Measurements from ENCODE around the gene RAVER2. TPM values are rescaled to one million over a fixed set of nuclear protein-coding genes. Genes with fewer than 3 reads are reported as not detected.
"Not testable (repeated sequence)": the region's sequence is repeated elsewhere in the genome, so short reads cannot be mapped to it uniquely, and the experiment has no call there.

Gene RAVER2
- total RNA-seq, 1 experiment from 2014 or later = 18.0 TPM

DNA sequence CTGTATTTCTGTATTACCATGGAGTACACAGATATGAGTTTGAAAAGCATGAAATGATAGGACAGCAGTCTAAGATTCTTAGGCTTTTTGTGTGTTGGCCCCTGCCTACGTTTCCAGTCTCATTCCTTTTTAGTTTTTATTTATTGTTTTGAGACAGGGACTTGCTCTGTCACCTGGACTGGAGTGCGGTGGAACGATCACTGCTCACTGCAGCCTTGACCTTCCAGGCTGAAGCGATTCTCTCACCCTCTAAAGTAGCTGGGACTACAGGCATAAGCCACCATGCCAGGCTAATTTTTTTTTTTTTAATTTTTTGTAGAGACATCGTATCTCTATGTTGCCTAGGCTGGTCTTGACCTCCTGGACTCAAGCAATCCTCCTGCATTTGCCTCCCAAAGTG, 3.8 kb downstream of the RAVER2 start:
- DNase-seq (ENCODE audit: low spot score) = no peak

DNA sequence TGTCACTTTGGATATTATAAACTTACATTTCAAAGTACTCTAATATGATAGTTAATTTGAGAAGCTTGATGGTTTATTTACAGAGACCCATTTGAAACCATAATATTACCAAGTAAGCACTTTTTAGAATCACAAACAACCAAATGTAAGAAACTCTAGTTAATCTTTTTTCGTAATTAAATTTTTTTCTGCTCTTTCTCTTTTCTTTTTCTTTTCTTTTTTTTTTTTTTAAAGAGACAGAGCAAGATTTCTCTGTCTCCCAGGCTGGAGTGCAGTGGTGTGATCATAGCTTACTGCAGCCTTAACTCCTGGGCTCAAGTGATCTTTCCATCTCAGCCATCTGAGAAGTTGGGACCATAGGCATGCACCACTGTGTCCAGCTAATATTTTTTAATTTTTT, 5.2 kb downstream of the RAVER2 start:
- DNase-seq (ENCODE audit: low spot score) = no peak

DNA sequence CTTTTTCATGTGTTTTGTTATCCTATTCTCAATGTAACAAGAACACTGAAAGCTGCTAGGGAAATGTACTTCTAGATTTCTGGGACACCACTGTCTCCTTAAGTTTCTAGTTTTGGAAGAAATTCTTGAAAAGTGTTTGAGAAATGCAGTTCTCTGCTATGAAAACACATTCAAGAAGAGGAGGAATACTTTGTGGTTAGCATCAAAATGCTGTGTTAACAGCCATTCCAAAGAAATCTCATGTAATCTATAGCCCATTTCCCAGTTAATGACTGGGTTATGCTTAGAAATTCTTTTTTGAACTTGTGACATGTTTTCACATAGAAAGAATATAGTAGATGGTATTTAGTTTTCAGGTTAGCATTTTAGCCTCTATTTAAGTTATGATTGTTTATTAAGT, 6.0 kb downstream of the RAVER2 start:
- DNase-seq (ENCODE audit: low spot score) = no peak

DNA sequence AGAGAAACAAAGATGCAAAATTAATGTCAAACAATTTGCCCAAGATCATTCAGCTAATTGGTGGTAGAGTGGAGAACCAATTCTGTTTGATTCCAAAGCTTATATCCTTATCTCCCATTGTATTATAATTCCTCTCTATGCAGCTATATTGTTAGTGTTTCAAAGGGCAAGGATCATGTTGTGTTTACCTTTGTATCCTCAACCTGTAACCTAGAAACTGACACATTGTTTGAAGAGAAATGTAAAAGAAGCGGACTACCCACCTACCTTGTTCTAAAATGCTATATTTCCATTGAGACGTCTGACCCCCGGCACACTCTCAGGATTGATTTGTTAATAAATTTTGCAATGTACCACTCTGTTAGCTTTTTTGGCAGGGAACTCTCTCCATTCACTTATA, 9.3 kb downstream of the RAVER2 start:
- DNase-seq (ENCODE audit: low spot score) = no peak

DNA sequence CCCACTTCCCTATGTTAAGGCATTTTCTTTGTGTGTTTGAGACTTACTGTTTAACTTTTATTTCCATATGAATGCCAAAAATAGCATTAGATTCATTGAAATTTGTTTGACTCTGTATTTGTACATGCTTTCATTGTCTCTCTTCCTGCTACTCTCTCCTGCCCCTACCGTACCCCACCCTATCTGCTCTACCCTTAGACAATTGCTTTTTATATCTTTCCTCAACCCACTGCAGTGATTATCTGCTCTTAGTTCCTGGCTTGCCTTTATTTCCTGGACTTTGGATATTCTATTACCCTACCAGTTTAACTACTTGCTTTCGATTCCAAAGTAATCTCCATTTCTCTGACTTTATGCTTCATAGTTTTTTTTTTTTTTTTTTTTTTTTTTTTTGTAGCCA, 10.5 kb downstream of the RAVER2 start:
- DNase-seq (ENCODE audit: low spot score) = no peak

DNA sequence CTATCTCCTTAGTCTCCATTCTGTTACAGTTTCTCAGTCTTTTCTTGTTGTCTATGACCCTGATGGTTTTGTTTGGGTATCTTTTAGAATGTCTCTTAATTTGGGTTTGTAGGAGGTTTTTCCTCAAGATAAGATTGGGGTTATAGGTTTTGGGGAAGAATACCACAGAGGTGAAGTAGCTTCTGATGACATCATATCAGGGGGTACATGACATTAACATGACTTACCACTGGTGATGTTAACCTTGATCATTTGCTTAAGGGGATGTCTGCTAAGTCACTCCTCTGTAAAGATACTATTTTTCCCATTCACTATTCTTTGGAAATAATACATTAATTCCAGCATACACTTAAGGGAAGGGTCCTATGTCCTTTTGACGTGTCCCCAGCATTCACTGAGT, 11.9 kb downstream of the RAVER2 start:
- no peak for DNase-seq (ENCODE audit: low spot score)

DNA sequence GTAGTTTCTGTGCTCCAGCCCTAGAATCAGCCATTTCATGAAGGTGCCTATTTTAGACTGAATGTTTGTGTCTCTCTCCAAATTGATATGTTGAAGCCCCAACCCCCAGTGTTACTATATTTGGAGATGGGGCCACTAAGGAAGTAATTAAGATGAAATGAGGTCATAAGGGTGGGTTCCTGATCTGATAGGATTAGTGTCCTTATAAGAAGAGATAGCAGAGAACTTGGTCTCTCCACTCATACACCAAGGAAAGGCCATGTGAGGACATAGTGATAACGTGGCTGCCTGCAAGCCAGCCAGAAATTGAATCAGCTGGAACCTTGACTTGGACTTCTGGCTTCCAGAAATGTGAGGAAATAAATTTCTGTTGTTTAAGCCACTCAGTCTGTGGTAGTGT, 12.3 kb downstream of the RAVER2 start:
- no peak for DNase-seq (ENCODE audit: low spot score)

DNA sequence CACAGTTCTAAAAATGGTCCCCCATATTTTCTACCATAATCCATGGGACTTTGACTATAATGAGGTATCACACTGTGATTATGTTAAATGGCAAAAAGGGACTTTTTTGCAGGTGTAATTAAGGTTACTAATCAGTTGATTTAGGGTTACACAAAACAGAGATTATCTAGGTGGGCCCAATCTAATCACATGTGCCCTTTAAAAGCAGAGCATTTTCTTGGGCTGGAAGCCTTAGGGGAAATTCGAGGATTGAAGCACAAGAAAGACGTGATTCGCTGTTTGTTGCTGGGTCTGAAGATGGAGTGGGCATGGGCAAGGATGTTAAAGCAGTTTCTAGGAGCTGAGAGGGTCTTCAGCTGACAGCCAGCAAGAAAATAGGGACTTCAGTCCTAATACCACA, 13.4 kb downstream of the RAVER2 start:
- DNase-seq (ENCODE audit: low spot score) = no peak

DNA sequence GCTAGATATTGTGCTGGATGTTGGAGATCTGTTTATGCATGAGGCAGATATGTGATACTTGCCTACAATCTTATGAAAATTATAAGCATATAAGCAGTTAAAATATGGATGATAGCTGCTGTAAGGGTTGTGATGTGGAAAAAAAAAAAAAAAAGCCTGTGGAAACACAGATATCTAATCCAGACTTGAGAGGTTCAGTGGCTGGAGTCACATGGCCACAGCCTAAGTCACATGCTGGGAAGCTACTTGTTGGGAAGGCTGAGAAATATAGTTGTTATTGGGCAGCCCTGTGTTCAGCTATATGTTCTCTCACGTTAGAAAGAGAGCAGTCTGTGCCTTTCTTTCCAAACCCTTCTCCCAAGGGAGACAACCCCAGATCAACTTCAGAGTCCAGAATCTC, 15.1 kb downstream of the RAVER2 start:
- no peak for DNase-seq (ENCODE audit: low spot score)

DNA sequence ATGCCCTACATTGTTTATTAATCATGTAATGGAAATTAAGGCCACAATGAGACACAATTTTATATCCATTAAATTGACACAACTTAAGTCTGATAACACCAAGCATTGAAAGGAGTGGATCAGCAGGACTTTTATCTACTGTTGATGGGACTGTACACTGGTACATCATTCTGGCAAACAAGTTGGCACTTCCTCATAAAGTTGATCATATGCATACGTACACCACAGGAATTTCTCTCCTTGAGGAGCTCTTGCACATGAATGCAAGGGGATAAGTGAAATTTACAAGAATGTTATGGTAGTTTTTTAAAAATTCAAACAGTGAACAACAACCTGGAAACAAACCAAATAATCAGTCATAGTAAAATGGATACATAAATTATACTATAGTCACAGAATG, 20.1 kb downstream of the RAVER2 start:
- no peak for DNase-seq (ENCODE audit: low spot score)

DNA sequence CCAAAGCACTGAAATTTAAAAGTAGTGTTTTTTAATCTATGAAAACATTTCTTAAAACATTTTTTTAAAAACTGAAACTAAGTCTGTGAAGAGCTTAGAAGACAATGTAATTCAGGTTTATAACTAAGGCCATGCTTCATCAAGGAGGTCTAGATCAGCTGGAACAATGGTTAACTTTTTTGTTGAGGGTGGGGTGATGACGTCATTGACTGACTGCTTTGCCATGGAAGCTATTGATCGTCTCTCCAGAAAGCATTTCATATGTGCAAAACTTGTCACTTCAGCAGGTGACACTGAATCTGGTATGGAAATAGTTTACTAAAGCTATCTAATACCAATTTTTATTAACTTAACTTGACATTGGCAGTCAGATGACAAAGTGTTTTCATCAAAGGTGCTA, 21.0 kb downstream of the RAVER2 start:
- DNase-seq (ENCODE audit: low spot score) = no peak

DNA sequence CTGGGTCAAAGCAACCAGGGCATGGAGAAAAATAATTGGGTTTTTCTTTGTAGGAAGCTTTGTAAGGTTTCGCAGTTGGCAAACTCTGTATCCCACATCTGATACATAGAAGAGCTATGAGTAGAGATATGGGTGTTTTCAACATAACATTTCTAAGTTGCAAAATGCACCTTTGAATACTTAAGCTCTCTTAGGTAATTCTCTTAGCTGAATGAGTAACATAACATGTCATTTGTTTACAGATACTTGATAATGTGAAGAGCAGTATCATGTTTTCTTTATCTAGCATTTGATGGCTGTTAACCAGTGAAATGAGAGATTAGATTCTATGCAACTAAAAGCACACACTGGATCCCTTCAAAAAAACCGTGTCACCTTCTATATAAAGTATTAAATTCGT, 21.6 kb downstream of the RAVER2 start:
- DNase-seq (ENCODE audit: low spot score) = no peak

DNA sequence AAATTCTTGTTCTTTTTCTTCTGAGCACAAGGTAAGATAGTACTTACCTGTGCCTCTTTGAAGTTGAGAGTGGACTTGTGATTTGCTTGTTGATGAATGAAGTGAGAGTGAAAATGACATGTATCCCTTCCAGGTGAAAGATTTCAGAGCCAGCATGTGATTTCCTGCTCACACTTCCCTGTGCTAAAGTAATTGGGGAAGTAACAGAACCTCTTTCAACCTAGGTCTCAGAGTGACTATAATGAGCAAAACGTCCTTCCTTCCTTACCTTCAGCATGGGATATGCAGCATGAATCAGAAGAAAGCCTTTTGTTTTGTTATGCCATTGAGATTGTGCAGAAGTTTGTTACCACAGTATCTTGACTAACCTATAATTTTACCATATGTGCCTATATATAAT, 24.6 kb downstream of the RAVER2 start:
- DNase-seq (ENCODE audit: low spot score) = no peak

DNA sequence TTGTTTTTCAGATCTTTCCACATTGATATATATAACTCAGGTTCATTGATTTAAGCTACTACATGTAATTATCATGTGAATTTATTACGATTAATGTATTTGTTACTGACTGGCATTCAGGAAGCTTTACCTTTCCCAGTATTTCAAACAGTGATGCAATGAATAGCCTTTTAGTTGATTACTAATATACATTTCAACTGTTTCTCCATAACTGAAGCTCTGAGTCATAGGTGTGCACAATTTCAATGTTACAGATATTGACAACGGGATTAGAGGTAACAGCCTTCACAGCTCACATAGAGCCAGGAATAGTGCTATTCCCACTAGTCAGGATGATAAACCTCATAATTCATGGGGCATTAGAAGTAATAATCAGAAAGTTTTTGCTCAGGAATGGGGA, 25.1 kb downstream of the RAVER2 start:
- no peak for DNase-seq (ENCODE audit: low spot score)

DNA sequence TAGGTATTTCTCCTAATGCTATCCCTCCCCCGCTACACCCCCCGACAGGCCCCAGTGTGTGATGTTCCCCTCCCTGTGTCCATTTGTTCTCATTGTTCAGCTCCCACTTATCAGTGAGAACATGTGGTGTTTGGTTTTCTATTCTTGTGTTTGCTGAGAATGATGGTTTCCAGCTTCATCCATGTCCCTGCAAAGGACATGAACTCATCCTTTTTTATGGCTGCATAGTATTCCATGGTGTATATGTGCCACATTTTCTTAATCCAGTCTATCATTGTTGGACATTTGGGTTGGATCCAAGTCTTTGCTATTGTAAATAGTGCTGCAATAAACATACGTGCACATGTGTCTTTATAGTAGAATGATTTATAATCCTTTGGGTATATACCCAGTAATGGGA, 28.4 kb downstream of the RAVER2 start:
- not testable (repeated sequence) for DNase-seq (ENCODE audit: low spot score)

DNA sequence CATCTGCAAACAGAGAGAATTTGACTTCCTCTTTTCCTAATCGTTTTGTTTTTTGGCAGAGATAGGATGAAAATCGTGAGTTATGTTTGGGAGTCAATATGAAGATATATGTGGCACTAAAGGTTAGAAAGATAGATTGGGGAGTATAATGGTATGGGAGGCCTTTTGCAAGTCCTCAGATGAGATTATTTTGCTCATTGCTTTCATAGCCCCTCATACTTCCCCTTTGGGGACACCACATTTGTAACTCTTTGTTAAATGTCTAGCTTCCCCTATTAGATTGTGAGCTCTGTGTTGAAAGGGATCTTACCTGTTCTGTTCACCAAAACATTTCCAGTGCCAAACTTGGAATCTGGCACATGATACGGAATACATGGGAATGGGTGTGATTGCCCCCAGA, 30.2 kb downstream of the RAVER2 start:
- DNase-seq (ENCODE audit: low spot score) = no peak

DNA sequence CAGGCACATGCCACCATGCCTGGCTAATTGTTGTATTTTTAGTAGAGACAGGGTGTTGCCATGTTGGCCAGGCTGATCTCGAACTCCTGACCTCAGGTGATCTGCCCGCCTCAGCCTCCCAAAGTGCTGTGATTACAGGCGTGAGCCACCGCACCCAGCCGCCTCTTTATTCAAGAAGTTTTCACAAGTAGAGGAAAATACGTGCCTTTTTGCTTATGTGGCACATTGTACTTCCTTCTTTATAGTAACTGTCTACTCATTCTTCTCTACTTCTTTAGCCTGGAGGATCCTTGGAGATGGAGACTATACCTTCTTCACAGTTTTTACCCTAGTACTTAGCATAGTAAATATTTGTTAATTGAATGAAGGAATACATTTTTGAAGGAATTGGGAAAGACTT, 37.2 kb downstream of the RAVER2 start:
- not testable (repeated sequence) for DNase-seq (ENCODE audit: low spot score)

DNA sequence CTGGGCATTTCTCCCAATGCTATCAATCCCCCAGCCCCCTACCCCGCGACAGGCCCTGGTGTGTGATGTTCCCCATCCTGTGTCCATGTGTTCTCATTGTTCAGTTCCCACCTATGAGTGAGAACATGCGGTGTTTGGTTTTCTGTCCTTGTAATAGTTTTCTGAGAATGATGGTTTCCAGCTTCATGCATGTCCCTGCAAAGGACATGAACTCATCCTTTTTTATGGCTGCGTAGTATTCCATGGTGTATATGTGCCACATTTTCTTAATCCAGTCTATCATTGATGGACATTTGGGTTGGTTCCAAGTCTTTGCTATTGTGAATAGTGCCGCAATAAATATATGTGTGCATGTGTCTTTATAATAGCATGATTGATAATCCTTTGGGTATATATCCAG, 38.0 kb downstream of the RAVER2 start:
- not testable (repeated sequence) for DNase-seq (ENCODE audit: low spot score)

DNA sequence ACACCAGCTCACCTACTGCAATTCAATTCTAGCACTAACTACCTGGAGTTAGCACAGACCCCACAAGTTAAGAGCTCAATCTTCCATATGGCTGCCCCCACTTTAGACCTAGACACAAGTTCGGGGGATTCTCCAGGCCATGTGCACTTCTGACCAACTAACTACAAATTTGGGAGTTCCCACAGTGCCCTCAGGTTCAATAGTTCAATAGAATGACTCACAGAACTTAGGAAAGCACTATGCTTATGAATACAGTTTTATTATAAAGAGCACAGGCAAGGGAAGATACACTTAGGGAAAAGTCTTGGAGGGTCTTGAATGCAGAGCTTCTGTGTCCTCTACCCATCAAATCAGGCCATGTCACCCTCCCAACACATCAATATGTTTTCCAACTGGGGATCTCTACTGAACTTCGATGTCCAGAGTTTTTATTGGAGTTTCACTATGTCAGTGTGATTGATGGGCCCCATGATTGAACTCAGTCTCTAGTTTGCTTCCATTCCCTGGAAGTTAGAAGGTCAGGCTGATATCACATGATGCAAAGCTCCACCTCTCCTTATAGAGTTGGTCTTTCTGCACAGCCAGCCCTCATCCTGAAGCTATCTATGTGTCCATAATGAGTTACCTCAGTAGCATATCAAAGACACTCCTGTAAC, 46.1 kb downstream of the RAVER2 start:
- DNase-seq (ENCODE audit: low spot score) = no peak

DNA sequence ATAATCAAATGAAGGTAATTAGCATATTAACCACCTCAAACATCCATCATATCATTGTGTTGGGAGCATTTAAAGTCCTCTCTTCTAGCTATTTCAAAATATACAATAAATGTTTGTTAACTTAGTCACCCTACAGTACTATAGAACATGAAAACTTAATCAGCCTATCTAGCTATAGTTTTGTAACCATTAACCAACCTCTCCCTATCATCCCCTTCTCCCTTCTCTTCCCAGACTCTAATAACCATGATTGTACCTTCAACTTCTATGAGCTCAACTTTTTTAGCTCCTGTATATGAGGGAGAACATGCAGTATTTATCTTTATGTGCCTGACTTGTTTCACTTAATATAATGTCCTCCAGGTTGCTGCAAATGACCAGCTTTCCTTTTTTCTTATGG, 54.0 kb downstream of the RAVER2 start:
- no peak for DNase-seq (ENCODE audit: low spot score)

DNA sequence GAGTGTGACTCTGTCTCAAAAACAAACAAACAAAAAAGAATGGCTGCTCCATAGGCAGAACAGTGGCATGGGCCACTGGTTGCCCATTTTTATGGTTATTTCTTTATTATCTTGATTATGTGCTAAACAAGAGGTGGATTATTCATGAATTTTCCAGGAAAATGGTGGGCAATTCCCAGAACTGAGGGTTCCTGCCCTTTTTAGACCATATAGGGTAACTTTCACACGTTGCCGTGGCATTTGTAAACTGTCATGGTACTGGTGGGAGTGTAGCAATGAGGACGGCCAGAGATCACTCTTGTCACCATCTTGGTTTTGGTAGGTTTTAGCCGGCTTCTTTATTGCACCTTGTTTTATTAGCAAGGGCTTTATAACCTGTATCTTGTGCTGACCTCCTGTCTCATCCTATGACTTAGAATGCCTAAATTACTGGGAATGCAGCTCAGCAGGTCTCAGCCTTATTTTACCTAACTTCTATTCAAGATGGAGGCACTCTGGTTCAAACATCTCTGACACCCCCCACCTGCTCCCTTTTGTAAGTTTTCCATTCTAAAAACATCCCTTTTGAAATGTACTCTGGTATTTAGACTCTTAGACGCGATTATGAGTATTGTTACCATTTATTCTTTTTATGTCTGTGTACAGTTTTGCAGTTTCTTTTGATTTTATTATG, 57.1 kb downstream of the RAVER2 start:
- DNase-seq (ENCODE audit: low spot score) = no peak

DNA sequence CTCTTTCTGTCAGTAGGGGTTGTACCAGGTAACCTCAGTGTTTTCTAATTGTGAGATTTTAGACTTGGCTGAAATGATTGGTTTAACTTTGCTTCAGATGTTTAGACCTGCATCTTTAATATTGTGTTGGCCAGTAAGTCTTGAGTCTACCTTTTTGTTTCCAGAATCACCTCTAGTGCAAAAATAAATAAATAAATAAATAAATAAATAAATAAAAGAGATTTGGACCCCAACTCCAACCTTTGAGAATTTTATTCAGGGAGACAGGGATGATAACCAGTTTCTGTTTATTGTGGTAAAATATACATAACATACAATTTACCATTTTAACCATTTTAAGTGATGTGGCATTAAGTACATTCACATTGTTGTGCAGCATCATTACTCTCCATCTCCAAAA, 64.4 kb downstream of the RAVER2 start:
- DNase-seq (ENCODE audit: low spot score) = no peak

DNA sequence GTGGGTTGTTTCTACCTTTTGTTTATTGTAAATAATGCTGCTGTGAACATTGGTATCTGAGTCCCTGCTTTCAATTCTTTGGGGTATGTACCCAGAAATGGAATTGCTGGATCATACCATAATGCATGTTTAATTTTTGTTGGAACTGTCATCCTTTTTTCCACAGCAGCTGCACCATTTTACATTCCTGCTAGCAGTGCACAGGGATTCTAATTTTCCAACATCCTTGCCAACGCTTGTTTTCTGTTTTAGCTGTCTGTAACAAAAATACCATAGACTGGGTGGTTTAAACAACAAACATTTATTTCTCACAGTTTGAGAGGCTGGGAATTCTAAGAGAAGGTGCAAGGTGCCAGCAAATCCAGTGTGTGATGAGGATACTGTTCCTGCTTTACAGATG, 65.1 kb downstream of the RAVER2 start:
- no peak for DNase-seq (ENCODE audit: low spot score)

DNA sequence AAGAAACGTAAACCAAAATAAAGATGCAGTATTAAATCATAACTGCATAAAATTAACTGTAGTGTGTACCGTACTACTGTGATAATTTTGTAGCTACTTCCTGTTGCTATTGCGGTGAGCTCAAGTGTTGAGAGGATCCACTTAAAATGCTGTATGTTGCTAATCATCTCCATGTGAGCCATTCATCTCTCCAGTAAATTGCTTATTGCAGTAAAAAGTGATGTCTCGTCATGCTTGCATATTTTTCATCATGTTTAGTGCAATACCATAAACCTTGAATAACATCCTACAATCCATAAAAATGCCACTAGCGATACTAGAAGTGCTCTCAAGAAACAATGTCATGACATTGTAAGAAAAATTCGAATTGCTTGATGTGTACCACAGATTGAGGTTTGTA, 66.3 kb downstream of the RAVER2 start:
- DNase-seq (ENCODE audit: low spot score) = no peak

Data from A172 (cell line).